Stimulated activated CD8-positive, alpha-beta memory T cell treated with anti-CD3 and anti-CD28 coated beads, Interleukin-7, amount 100 ng/mL, for 4 hours (primary cell): Measurements from ENCODE around the gene SLC27A5.
"Not testable (repeated sequence)": the region's sequence is repeated elsewhere in the genome, so short reads cannot be mapped to it uniquely, and the experiment has no call there.

Source experiments
- DNase-seq, 2 donors: peaks; one replicate each; pipeline ENCODE4 v3.0.0-alpha.2; 2020; ENCODE audit warnings: low read depth in 2 of 2

The SLC27A5 gene

GRCh38 chr19:58497634-58498170 lies 14.1 kb downstream of the SLC27A5 start:
- no peak for DNase-seq

GRCh38 chr19:58492265-58492664 lies 19.5 kb downstream of the SLC27A5 start:
- no peak for DNase-seq

GRCh38 chr19:58491393-58491792 lies 20.4 kb downstream of the SLC27A5 start:
- no peak for DNase-seq

GRCh38 chr19:58484349-58484748 lies 27.4 kb downstream of the SLC27A5 start:
- DNase-seq: not testable (repeated sequence)

- DNase-seq: no peak
Measured at GRCh38 chr19:58483776-58484175, 28.0 kb downstream of the SLC27A5 start.

- no peak for DNase-seq
Measured at GRCh38 chr19:58482372-58482771, 29.4 kb downstream of the SLC27A5 start.

GRCh38 chr19:58480831-58481230 lies 31.0 kb downstream of the SLC27A5 start:
- DNase-seq: no peak

GRCh38 chr19:58480481-58480830 lies 31.3 kb downstream of the SLC27A5 start:
- no peak for DNase-seq

GRCh38 chr19:58479736-58480480 lies 31.9 kb downstream of the SLC27A5 start:
- DNase-seq: no peak

GRCh38 chr19:58479303-58479702 lies 32.5 kb downstream of the SLC27A5 start:
- DNase-seq: no peak

GRCh38 chr19:58477871-58478270 lies 33.9 kb downstream of the SLC27A5 start:
- DNase-seq: no peak

- no peak for DNase-seq
Measured at GRCh38 chr19:58477130-58477529, 34.7 kb downstream of the SLC27A5 start.

- DNase-seq: no peak
Measured at GRCh38 chr19:58476498-58477015, 35.2 kb downstream of the SLC27A5 start.

GRCh38 chr19:58475714-58476497 lies 35.9 kb downstream of the SLC27A5 start, which contains the start of gene ZNF446:
Gene ZNF446 (plus strand): TSS chr19:58476352. CDS start chr19:58477219, 867 bp downstream.
- peak; percentile 94 to 96 for DNase-seq

- DNase-seq: no peak
Measured at GRCh38 chr19:58474997-58475713, 36.6 kb downstream of the SLC27A5 start.

- no peak for DNase-seq
Measured at GRCh38 chr19:58474291-58474996, 37.3 kb downstream of the SLC27A5 start.

- no peak for DNase-seq
Measured at GRCh38 chr19:58473775-58474174, 38.0 kb downstream of the SLC27A5 start.

GRCh38 chr19:58471736-58472135 lies 40.1 kb downstream of the SLC27A5 start:
- DNase-seq: no peak

- not testable (repeated sequence) for DNase-seq
Measured at GRCh38 chr19:58470837-58471543, 40.8 kb downstream of the SLC27A5 start.

GRCh38 chr19:58469241-58470013 lies 42.4 kb downstream of the SLC27A5 start:
- DNase-seq: no peak
